ENCODE results near the gene RELT.

DNA sequence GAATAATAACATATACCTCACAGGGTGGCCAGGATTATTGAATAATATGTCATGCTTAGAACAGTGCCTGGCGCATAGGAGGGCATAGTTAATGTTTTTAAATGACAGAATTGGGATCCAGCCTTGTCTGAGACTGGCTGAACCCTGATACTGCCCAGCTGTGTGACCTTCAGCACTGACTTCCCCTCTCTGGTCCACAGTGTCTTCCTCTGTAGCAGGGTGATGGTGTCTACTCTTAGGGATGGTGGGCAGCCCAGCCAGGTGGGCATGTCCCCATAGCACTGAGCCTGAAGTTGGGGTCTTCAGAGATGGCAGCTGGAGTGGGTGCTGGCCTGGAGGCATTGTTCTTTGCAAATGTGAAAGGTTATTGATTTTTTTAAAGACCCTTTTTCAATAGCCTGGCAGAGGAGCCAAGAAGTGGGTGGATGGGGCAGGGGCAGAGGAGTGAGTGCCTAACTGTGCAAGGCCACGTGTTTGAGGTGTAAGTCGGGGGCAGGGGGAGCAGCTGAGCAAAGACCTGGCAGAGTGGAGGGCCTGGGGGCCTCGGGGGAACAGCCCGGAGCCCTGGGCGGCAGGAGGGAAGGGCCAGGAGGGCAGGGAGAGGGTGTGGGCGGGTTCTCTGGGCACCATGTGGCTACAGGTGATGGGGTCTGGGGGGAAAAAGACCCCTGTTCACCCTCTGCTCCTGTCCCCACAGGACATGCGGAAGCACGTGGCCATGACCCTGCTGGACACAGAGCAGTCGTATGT lies 29.8 kb upstream of the RELT start:
- TF ChIP-seq POLR2A (IDR thresholded peaks at IDR 0.05; ENCODE audit: low read depth, low read length): no peak
- no peak for TF ChIP-seq TAF1 (IDR thresholded peaks at IDR 0.05; ENCODE audit: borderline replicate concordance, low read depth, low read length)
- TF ChIP-seq POLR2AphosphoS5 (IDR thresholded peaks at IDR 0.05; ENCODE audit: low read depth, low read length): no peak
